GM20431 (cell line): Measurements from ENCODE around the gene FCN2.

Experiments
- in situ Hi-C: fragments of 300-500 bp; cut with MseI, MboI; formaldehyde crosslinking; loops from one replicate; pipeline ENCODE4 v1.15.0; 2020; ENCODE audit warnings: low sequenced_read_pairs; ENCODE audit not compliant: unreplicated experiment

FCN2 gene

GRCh38 chr9:134899818-134900217, 19.2 kb downstream of the FCN2 start:
- in situ Hi-C loops: no loop called here

GRCh38 chr9:134902936-134903335, 22.3 kb downstream of the FCN2 start:
- in situ Hi-C loops: no loop called here

GRCh38 chr9:134908524-134909309, 28.1 kb downstream of the FCN2 start:
- in situ Hi-C loops: no loop called here

GRCh38 chr9:134909511-134910481, 29.2 kb downstream of the FCN2 start:
- in situ Hi-C loops: no loop called here

GRCh38 chr9:134912126-134912840, 31.7 kb downstream of the FCN2 start:
- in situ Hi-C loops: no loop called here

GRCh38 chr9:134913041-134913712, 32.6 kb downstream of the FCN2 start:
- in situ Hi-C loops: no loop called here

- in situ Hi-C loops: no loop called here
Observed at GRCh38 chr9:134913713-134914500, 33.3 kb downstream of the FCN2 start.

GRCh38 chr9:134914501-134914834, 33.9 kb downstream of the FCN2 start:
- in situ Hi-C loops: no loop called here

GRCh38 chr9:134915046-134915985, 34.7 kb downstream of the FCN2 start:
- in situ Hi-C loops: no loop called here

GRCh38 chr9:134916161-134916665, 35.6 kb downstream of the FCN2 start:
- in situ Hi-C loops: no loop called here

GRCh38 chr9:134917431-134918373, 37.1 kb downstream of the FCN2 start, which contains the start of gene FCN1:
TSS of gene FCN1 (minus strand) at chr9:134917912. CDS start at chr9:134917871, 41 bp downstream.
- in situ Hi-C loops: no loop called here

- in situ Hi-C loops: no loop called here
Observed at GRCh38 chr9:134918646-134919045, 38.0 kb downstream of the FCN2 start.

GRCh38 chr9:134919303-134919702, 38.7 kb downstream of the FCN2 start:
- in situ Hi-C loops: no loop called here

- in situ Hi-C loops: no loop called here
Observed at GRCh38 chr9:134922066-134922931, 41.7 kb downstream of the FCN2 start.

- in situ Hi-C loops: no loop called here
Observed at GRCh38 chr9:134922932-134923240, 42.3 kb downstream of the FCN2 start.

- in situ Hi-C loops: no loop called here
Observed at GRCh38 chr9:134923466-134923865, 42.9 kb downstream of the FCN2 start.
